GM19467 (cell line): ENCODE results near the gene ZNF628.

ENCODE experiments used
- ATAC-seq: cut with Tn5 transposase; IDR thresholded peaks from one replicate; pipeline ENCODE4 v1.9.1; 2021; ENCODE audit warnings: mild to moderate bottlenecking, moderate library complexity; ENCODE audit not compliant: unreplicated experiment

Gene ZNF628

DNA sequence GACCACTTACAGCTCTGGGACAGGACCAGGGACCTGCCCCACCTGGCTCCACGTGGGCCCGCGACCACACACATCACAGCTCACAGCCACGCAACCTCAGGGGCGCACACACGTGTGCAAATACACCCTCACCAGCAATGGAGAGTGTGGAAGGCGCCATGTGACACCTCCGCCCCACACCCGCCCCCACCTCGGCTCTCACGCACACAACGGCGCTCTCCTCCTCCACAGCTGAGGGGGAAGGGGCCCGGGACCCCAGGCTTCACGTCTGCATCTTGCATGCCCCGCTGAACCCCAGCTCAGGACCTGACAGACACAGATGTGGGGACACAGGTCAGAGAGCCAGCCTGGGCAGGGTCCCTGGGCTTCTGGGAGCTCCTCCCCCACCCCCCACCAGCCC lies 26.9 kb upstream of the ZNF628 start:
- ATAC-seq: no peak

DNA sequence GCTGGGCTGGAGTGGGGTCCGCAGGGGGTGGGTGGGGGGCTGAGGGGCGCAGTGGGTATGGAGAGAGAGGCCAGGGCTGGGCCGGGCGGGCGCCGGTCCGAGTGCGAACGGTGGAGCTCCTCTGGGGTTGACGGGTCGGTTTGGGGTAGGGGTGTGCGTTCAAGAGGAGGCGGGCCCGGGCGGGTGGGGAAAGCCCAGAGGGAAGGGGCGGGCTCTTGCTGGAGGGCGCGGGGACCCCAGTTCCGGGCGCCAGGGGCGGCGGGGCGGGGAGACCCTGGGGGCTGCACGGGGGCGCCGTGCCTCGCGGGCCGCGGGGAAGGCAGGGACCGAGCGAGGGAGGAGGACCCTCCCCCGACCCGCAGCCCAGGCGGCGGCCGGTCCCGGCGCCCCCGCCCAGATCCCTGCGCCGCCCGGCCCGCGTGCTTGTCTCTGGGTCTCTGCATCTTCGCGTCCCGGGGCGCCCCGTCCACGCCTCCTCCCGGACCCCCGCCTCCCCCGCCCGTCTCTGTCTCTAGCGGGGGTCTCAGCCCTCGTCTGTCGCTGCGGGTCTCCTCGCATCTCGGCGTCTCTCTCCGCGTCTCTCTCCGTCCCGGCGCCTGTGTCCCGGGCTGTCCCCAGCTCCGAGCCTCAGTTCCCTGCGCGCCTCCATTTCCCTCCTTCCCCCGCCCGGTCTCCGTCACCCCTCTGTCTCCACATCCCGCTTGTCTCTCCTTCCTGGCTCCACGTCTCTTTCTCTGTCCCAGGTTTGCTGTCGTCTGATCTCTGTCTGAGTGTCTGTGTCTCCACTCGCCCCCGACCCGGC lies 25.1 kb upstream of the ZNF628 start:
- ATAC-seq: no peak

DNA sequence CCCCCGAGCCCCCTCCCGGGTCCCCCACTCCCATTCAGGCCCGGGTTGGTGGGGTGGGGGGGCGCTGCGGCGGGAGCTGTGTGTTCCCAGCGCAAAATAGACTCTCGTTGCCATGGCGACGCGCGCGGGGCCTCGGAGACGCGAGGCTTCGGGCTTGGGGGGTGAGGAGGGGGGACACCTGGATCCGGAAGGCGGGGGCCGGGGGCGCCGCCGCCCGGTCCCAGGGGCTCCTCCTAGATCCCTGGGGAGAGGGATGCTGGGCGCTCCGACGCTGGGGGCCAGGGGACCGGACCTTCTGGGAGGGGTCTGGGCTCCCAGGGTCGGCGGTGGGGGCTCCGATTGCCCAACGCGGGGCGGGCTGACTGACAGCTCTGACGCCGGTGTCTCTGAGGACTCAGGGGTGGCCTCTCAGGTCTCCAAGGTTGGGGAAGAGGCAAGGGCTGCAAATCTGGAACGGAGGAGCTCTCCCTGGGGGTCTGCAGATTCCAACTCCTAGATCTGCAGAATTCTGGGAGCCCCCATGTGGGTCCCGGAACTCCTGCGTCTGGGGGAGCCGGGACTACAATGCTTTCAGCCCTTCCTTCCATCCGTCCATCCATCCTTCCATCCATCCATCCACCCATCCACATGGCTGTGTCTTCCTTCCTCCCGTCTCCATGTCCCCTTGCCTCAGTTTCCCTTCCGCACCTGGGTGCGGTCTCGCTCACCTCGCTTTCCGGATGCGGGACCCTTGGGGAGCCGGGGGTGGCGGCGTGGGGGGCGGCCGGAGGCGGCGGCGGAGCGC lies 24.3 kb upstream of the ZNF628 start:
- ATAC-seq: no peak

GRCh38 chr19:55452749-55453346 lies 23.6 kb upstream of the ZNF628 start:
- ATAC-seq: no peak

DNA sequence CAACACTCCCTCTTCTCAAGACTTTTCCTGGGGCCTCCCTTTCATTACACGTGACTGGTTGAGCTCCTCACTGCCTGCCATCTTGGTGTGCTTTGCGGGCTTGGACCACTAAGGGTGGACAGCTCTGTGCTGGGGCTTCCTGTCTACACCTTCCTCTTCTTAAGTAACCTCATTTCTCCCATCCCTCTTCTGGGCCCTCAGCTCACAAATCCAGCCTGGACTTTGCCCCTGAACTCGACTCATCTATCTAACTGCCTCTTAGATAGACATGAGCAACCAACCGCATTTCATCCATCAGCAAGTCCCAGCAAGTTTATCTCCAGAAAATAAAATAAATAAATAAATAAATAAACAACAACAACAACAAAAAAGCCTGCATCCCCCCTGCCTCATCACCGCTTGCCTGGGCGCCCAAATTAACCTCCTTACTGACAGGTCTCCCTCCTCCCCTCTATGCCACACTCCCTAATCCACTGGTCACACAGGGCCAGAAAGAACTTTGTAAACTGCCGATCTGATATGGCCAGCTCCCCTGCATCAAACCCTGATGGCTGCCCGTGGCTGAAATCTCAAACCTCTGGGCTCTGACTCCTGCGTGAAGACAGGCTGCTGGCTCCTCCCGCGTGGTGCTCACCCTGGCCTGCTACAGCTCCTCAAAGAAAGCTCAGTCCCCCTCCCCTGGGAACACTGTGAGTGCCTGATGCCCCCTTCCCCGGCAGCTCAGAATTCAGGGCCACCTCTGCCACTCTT lies 22.7 kb upstream of the ZNF628 start:
- no peak for ATAC-seq

DNA sequence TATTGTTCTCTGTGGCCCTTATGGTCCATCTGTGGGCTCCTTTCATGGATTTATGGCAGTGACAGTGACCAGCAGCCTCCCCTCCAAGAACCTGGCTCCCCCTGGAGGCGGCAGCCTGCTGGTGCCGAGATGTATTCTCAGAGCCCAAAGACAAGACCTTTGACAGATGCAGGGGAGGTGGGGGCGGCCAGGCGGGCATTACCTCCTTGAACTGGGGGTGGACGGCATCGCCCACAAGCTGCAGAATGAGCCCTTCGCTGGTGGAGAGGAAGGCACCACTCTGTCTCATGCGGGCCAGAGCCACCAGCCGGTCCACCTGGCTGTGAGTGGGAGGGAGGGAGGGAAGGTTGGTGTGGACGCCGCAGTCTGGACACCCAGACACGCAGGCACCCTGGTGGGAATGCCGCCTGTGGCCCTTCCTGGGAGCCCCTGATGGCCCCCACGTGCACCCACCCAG lies 21.6 kb upstream of the ZNF628 start:
- ATAC-seq: no peak

- ATAC-seq: no peak
These were observed 20.7 kb upstream of the ZNF628 start for GRCh38 chr19:55455576-55456235.

- ATAC-seq: no peak
These were observed 20.1 kb upstream of the ZNF628 start for GRCh38 chr19:55456347-55456746.

DNA sequence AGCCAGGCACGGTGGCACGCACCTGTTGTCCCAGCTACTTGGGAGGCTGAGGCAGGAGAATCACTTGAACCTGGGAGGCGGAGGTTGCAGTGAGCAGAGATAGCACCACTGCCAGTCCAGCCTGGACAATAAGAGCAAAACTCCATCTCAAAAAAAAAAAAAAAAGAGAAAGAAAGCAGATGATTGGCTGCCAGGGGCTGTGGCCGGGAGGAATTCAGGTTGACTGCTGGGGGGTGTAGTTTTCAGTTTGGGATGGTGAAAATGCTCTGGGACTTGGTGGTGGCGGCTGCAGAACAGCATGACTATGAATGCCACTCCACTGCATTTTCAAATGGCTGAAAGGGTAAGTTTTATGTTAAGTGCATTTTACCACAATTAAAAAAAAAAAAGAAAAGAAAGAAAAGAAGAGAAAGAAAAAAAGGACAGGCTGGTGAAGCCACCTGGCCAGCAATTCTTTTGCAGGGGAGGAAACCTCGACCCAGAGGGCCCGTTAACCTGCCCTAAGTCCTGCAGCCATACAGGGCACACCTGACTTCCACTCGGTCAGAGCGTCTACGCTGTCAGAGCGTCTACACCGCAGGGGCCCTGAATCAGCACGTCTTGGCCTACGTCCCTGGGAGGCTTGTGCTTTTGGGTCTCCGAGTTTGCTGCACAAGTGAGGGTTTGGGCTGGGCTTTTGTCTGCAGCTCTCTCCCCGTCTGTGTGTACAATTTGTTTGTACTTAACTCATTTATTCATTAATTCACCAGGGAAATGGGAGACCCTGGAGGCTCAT lies 18.5 kb upstream of the ZNF628 start:
- no peak for ATAC-seq

- no peak for ATAC-seq
These were observed 16.9 kb upstream of the ZNF628 start for GRCh38 chr19:55459551-55459949.

GRCh38 chr19:55459950-55460657 lies 16.3 kb upstream of the ZNF628 start:
- no peak for ATAC-seq

- no peak for ATAC-seq
These were observed 15.7 kb upstream of the ZNF628 start for GRCh38 chr19:55460670-55461258.

DNA sequence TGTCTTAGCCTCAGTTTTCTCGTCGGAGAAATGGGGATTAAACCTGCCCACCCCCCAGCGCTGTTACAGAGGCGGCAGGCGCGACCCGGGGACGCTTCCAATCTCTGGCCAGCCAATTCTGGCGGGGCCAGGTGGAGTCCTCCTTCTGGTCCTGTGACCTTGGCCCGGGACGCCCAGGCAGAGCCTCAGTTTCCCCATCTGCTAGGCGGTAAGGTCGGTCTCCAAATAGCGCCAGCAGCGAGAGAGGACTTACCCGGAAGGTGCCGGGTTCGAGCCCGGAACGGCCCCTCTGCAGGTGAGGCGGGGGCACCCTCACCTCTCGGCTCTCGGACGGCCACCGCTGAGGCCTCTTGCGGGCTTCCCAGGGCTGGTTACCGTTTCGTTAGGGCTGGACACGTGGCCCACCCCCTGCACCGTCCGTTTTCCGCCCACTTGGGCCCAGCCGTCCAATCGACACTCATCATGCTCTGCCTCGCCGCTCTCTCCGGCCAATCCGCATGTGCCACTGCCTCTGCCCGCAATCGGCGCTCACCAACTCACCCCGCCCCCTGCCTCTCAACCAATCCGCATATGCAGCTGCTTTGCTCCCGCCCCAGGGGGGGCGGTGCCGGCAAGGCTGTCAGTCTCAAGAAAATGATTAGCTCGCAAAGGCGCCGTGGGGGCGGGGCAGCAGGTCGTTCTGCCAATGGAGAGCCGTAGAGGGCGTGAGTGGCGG lies 15.0 kb upstream of the ZNF628 start, which contains the start of gene ISOC2:
Gene ISOC2, minus strand, starts transcription at position 384 of the 715 bp plus-strand sequence. CDS start 5,156 bp downstream, outside the sequence.
- ATAC-seq: peak; percentile 89

- ATAC-seq: no peak
These were observed 14.3 kb upstream of the ZNF628 start for GRCh38 chr19:55461974-55462626.

GRCh38 chr19:55462722-55463121 lies 13.7 kb upstream of the ZNF628 start:
- no peak for ATAC-seq

GRCh38 chr19:55463583-55464031 lies 12.8 kb upstream of the ZNF628 start:
- no peak for ATAC-seq

DNA sequence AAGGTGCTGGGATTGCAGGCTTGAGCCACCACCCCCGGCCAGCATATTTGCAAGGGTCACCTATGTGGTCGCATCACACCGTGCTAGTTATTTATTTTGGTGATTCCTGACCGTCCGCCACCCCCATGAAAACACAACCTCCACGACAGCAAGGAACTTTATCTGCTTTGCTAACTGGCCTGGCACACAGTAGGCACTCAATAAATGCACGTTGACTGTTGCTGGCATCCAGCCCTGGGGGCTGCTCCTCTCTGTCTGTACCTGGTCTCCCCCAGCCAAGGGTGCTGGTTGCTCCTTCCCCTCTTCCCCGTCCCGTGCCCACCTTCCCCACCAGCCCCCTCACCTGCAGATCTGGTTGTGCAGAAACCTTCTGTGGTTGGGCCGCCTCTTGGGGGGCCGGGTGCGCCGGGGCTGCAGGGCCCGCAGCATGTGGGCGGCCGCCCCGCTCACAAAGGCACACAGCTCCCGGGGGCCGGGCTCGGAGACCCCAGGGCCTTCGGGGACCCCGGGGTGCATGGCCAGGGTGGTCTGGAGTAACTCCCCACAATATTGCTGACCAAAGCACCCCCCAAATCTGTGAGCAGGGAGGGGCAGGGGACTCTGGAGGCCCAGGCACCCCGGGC lies 12.3 kb upstream of the ZNF628 start:
- ATAC-seq: no peak
